COR-L47 (cell line): ENCODE measurements around the gene ABHD12B.

ENCODE experiments used
- DNase-seq: peaks from one replicate; lab custom pipeline; 2025; lab: John Stamatoyannopoulos, UW

ABHD12B gene, protein sequence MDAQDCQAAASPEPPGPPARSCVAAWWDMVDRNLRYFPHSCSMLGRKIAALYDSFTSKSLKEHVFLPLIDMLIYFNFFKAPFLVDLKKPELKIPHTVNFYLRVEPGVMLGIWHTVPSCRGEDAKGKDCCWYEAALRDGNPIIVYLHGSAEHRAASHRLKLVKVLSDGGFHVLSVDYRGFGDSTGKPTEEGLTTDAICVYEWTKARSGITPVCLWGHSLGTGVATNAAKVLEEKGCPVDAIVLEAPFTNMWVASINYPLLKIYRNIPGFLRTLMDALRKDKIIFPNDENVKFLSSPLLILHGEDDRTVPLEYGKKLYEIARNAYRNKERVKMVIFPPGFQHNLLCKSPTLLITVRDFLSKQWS

DNA sequence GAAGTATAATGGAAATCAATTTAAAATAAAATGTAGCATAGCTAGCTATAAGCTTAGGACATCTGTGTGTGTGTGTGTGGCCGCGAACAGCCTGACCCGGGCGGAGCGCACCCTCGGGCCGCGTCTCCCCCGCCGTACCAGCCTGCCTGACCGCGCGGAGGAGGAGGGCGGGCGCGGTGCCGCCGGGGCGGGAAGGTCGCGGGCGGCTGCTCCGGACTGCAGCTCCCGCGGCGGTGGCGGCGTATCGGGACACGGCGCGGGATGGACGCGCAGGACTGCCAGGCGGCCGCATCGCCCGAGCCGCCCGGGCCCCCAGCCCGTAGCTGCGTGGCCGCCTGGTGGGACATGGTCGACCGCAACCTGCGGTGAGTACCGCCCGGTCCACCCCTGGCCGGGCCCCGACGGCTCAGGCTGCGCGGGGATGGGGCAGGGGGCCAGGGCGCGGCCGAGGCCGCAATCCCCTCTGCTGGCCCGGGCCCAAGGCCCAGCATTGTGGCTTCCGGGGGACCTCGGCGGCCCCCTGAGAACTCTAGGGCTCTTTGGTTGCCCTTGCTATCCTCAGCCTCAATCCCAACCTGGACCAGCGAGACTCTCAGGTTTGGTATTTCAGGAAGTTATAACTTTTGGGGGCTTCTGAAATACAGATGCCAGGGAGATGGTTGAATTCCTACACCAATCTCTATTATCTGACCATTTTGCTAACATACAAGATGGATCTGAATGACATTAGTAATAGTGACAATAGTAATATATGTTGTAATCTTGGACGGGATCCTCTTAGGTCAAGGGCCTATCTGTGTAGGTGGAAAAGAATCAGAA lies at the start of gene ABHD12B:
ABHD12B (plus strand) TSS at position 140 of the 819 bp plus-strand sequence; CDS start at position 262, 122 bp downstream.
- no peak for DNase-seq

DNA sequence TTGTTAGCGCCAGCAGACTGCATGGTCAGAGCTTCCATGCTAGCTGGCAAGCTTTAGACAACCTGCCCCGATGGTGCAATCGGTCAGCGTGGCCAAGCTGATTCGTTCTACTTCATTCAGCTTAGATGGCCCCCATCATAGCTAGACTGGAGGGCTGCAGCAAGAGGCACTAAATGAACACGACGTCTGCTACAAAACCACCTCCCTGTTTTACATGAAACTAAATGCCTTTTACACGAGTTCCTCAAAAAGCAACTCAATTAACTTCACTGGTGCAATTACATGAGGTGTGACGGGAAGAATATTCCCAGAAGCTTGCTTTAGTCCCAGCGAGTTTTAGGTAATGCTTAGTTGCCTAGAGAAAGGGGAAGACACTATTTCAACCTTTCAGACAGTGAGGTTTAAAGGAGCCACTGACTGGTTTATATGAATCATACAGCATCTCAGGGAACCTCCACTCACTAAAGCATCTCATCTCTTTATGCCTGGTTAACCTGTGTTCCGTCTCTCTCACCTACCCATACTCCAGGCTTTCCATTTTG lies 49.3 kb upstream of the ABHD12B start:
- DNase-seq = no peak

- no peak for DNase-seq
Observed at GRCh38 chr14:50823051-50823761, 48.6 kb upstream of the ABHD12B start.

DNA sequence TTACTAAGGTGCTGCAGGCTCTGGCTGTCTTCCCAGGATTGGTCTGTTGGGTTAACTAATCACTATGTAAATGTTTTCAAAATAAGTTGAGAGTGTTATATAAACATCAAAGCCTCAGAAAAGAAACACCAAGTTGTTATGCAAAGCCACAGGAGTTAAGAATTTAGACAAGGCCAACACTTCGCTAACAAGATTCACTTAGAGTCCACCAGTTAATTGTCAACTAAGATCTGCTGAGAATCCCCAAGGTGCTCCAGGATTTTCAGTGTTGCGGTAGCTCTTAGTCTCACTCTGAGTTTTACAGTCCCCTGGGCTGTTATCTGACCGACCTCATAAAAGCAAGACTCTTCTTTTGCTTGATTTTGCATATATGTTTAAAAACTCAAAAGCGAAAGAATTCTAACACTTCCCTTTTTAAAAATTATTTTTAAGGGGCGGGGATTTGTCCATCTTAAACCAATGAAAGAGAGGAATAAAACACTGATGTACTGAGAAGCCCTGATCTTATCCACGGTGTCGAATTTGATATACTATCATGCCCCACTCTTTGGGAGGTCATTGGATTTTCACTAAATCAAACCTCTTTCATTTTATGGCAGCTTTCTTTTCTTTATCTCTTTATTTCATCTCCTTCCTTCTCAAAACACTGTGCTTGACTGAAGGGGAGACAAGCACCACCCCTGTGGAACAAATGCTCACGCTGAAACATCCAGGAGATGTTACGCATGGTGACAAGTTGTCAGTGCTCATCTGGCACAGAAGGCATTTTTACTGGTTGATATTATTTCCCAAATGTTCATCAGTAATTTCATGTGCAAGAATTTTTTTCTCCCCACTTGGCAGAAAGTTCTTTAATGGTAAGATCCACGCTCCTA lies 47.9 kb upstream of the ABHD12B start:
- DNase-seq = peak; percentile 54

- no peak for DNase-seq
Observed at GRCh38 chr14:50825307-50825706, 46.5 kb upstream of the ABHD12B start.

GRCh38 chr14:50826681-50827080 lies 45.2 kb upstream of the ABHD12B start:
- DNase-seq = no peak

DNA sequence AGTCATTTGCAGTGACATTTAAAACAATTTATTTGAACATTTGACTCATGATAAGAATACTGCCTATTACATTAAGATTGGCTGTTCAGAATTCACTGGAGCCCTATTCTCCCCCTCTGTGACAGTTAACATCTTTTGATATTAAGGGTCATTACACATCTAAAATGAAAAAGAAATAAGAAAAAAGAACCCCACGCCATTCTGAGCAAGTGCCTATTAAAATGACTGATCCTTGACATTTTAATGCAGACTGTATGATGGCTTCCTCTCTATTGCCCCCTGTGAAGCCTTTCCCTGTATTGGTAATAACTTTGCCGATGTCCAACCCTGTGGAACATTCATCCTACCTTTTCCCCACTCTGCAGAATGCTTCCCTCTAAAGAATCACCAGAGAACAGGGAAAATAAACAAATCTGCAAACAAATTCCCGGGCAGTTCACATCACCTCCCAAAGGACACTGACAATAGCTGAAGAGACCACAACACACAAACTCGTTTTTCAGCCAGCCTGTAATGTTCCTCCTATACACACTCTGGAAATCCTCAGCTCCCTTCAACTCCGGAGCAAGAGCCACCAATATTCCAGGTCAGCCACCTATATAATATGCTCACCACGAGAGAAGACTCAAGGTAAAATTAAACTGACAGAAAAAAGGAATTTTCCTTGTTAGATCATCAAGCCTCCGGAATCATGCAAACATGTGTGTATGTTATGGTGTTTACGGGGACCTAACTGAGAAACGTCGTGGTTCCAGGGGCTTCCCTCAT lies 42.9 kb upstream of the ABHD12B start:
- DNase-seq = no peak

GRCh38 chr14:50829489-50830043 lies 42.3 kb upstream of the ABHD12B start:
- DNase-seq = no peak

DNA sequence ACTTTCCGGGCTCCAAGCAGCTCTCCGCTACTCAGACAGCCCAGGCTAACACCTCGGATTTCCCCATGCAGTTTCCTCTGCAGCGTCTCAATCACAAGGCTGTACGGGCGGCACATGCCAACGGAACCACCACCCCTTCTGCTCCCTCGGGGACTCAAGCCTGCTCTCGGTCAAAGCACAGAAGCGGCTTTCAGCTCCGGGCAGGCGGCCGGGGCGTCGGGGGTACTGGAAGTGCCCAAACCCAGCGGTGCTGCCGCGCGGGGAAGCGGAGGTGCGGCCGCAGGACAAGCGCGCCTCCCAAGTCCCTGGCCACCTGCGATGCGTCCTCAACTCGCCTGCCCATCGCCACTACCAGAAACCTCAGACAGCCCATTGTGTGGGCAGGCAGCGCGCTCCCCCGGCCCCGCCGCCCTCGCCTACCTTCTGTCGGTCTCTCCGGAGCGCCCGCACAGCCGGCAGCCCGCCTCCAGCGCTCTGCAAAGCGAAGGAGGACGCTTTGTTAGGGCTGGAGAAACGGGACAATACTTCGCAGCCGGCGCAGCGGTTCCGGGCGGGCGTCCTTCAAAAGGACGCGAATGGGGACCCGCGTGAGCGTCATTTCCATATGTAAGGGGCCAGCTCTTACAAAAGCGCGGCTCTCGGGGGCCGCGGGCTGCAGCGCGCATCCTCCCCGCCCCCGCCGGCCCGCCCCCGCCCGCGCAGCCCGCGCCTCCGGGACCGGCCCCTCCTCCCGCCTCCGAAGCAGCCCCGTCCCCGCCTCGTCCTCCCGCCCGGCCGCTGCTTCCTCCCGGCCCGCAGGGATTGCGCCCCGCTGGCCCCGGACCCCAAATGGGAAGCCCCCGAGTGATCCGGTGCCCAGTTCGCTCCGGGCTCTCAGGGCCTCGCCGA lies 41.6 kb upstream of the ABHD12B start:
- DNase-seq = peak; percentile 32

DNA sequence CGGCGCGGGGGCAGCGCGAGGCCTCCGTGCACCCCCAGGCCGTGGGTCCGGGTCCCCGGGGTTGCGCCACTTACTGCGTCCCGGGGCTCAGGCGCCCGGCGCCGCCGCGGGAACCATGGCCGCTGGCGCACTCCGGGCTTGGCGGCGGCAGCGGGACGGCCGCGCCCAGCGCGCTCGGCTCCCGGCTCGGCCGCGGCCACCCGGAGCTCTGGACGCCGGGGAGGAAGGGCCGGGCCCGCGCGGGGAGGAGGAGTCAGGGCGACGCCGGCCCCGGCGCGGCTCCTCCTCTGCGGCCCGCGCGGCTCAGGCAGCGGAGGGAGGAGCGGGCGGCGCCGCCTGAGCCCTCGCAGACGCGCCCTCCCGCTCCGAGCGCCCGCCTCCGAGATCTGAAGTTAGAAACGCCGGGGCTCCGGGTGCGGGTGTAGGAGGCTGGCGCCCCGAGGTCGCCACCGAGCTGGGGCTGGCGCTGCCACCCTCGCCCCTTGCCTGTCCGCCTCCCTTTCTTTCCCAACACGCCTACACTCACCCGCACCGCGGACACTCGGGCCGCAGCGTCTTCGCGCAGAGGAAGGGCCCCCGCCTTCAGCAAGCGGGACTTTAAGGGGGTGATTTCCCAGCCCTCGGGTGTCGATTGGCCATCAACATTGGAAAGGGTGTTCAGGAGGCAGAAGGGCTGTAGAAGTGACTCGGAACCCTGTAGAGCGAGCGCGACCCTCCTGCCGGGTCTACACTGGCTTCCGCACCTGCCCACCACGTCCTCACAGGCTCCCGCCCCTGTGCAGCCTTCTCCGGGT lies 40.7 kb upstream of the ABHD12B start, which contains the start of gene NIN:
NIN (minus strand) TSS at position 231 of the 794 bp plus-strand sequence. CDS start 9,106 bp downstream, outside the sequence.
- peak; percentile 43 for DNase-seq

DNA sequence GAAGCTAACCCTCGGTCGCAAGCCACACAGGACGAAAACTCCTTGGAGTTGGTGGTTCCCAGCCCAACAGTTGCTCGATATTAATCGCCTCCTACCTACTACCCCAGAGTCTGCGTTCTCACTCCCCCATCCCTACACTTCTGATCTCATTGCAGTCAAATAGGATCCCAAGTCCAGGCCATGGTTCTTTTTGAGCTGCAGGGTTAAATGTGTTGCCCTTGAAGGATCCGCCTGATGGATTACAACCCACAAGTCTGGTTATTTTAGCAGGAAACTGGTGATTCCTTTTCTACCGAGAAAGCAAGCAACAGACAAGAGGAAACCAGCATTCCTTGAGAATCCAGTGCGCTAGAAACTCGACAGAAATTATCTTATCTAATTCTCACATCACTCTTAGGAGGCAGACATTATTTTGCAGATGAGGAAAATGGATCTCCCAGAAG lies 40.1 kb upstream of the ABHD12B start:
- no peak for DNase-seq

DNA sequence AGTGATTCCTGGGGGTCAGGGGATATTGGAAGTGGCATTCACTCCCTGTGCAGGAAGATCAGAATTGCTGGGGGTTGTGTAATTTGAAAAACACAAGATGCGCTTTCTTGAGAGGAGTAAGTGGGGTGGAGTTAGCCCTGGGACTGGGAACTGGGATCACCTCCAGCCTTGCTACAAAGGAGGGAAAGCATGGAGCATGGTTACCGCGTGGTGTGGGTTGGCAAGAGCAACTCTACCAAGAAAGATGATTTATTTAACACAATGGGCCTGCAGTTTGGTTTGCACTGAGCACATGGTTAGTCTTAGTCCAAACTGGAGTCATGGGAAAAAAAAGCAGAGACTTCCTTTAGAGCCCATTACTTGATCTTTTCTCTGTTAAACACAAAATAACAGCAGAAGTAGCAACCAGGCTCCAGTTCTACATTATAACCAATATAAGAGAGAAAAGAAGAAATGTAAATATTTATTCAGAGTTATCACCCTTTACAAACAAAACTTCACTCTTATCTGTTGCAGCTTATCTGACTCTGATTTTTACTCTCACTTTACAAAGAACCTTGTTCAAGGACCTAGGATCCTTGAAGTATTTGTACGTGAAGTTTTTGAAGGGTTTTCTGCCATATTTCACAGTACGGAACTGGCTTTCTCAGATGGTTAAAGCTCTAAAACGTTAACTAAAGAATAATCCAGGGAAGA lies 38.8 kb upstream of the ABHD12B start:
- no peak for DNase-seq

DNA sequence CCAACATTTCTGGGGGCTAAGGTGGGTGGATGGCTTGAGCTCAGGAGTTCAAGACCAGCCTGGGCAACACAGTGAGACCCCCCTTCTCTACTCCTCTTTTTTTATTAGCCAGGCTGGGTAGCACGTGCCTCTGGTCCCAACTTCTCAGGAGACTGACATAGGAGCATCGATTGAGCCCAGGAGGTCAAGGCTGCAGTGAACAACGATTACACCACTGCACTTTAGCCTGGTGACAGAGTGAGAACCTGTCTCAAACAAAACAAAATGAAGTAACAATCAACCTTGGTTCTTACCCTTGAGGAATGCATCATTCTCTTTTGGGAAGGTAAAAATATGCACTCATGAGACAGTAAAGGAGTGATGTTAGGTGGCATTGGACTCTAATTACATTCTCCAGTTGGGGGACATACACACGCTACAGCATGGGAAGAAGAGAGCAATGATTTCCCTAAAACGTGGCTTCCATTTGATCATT lies 37.0 kb upstream of the ABHD12B start:
- no peak for DNase-seq

GRCh38 chr14:50835280-50835679 lies 36.6 kb upstream of the ABHD12B start:
- DNase-seq = no peak

- no peak for DNase-seq
Observed at GRCh38 chr14:50836515-50836914, 35.3 kb upstream of the ABHD12B start.

DNA sequence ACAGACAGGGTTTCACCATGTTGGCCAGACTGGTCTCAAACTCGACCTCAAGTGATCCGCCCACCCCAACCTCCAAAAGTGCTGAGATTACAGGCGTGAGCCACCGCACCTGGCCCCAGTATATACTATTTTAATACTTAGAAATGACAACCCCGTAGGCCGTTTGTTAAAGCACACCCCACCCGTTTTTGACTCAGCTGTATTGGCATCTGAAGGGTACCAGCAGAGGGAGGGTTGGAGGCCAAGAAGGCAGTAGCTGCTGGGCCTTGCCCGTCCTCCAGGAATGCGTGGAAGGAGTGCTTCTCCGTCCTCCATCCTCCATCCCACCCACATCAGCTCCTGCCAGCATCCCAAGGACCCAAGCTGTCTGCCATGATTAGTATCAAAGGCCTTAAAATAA lies 34.6 kb upstream of the ABHD12B start:
- DNase-seq = no peak

- DNase-seq = no peak
Observed at GRCh38 chr14:50837850-50838470, 33.9 kb upstream of the ABHD12B start.
